ENCODE data around the gene CLBA1. TPM values are rescaled to one million over a fixed set of nuclear protein-coding genes. Genes with fewer than 3 reads are reported as not detected.

CLBA1 gene
- polyA plus RNA-seq (2012; rRNA removed), result 18.5 and 21.4 TPM in 2 replicates
- polyA plus RNA-seq (2012; cell fraction: cytosol; rRNA removed), result 15.0 and 15.3 TPM in 2 replicates
- polyA plus RNA-seq (2012; cell fraction: nucleus; rRNA removed), result 72.4 and 86.2 TPM in 2 replicates

DNA sequence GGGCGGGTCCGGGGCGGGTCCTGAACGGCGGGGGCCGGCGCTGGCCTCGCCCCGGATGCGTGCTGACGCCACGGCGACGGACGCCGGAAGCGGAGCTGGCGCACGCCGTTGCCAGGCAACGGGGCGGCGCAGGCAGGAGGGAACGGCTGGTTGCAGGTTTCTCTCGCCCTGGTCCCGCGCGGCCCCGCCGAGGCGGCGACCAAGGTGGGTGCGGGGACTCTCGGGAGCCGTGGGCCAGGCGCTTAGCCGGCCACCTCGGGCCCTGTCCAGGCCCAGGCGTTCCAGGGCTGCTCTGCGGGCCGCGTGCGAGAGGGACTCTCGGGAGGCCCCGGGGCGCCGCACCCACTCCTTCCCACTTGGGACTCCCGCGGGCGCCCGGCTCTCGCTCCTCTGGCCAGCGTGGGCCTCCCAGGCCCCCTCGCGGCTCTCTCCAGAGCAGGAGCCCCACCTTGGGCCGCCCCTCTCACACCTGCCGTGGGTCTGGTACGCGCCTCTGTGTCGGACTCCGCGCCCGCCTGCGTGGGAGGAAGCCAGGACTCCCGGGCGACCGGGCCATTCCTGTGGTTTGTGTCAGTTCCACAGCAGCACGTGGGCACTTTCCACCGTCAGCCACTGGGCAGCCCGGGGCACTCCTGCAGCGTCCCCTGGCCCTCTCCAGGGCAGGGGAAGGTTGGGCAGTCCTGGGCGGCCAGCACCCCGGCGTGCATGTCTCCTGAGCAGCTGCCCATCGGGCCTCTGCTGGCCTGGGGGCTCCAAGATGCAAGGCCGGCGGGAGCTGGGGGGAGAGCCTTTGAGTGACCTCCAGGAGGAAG lies at the start of gene CLBA1:
Gene CLBA1, plus strand, starts transcription at position 114 of the 812 bp plus-strand sequence. Its CDS starts 644 bp downstream, at position 758.
- WGBS (ENCODE audit: low lambda C conversion rate), result 0% methylated on average over 5 of the region's 77 CpGs
- Histone ChIP-seq H3K9ac (peak within 1 kb of the TSS; percentile 85), H3K27ac (ENCODE audit: low read depth in 2 of 2, low read length in 1 of 2) (peak within 1 kb of the TSS; percentile 51 to 62; a peak in 3 of 4 replicates), H3K27me3 (ENCODE audit: insufficient read depth) (no peaks in the 10 kb centered on the region), H3K36me3 (replicated peaks in 1 of 2; ENCODE audit: control insufficient read depth in 1 of 2, insufficient read depth in 2 of 2, low read length in 1 of 2) (peaks cover 0 to 8% of the 10 kb centered on the region in 2 experiments), H3K4me3 (ENCODE audit: low read depth in 2 of 2, low read length in 1 of 2) (peak within 1 kb of the TSS; percentile 66 to 87), H3K9me2 (no peaks in the 10 kb centered on the region), H3K9me3 (no peaks in the 10 kb centered on the region), H3K4me1 (ENCODE audit: control insufficient read depth in 1 of 2, insufficient read depth in 2 of 2, low read depth in 1 of 2, low read length in 1 of 2) (peaks cover 0 to 49% of the 10 kb centered on the region in 2 experiments; a peak in 1 of 4 replicates), H3K79me2 (ENCODE audit: insufficient read depth) (0 out of 2 replicates have a peak, but pooled peaks cover 10% of the 10 kb centered on the region), H2AFZ (ENCODE audit: low read depth) (no peak within 1 kb of the TSS), H3F3A (replicated peaks; ENCODE audit: insufficient read depth) (peaks cover 4% of the 10 kb centered on the region), H3K4me2 (peak within 1 kb of the TSS; percentile 100), H4K20me1 (ENCODE audit: insufficient read depth) (no peaks in the 10 kb centered on the region)
- ChIA-PET POLR2A (interaction anchor here (0.6 to 1.8 kb wide), 7 partner anchors 8 to 448 kb away, joined by 3 to 6 read pairs (median 4); no protein-coding TSS in a partner anchor), CTCF (interaction anchor here (0.7 to 5.8 kb wide), 5 partner anchors 10 to 504 kb away, joined by 3 to 37 read pairs (median 3); no protein-coding TSS in a partner anchor)
- DNase-seq, result peak; percentile 99
- TF ChIP-seq SIN3A (IDR thresholded peaks at IDR 0.05; ENCODE audit: borderline replicate concordance, low read depth, low read length) (no peak), TCF12 (IDR thresholded peaks at IDR 0.05) (no peak), RAD21 (IDR thresholded peaks at IDR 0.05; ENCODE audit: low read length) (no peak), TEAD4 (IDR thresholded peaks at IDR 0.05; ENCODE audit: borderline replicate concordance, insufficient read depth) (no peak), POLR2AphosphoS5 (IDR thresholded peaks at IDR 0.05; ENCODE audit: low read depth, low read length) (peak; percentile 11; the same call in 1 of the 2 replicates), FOSL2 (IDR thresholded peaks at IDR 0.05; ENCODE audit: borderline replicate concordance, low read depth) (no peak), MEF2A (IDR thresholded peaks at IDR 0.05; ENCODE audit: borderline replicate concordance, low read depth) (no peak), FOXM1 (IDR thresholded peaks at IDR 0.05; ENCODE audit: low read depth) (no peak), JUND (IDR thresholded peaks at IDR 0.05) (no peak), NFIC (IDR thresholded peaks at IDR 0.05; ENCODE audit: borderline replicate concordance) (no peak), RXRA (IDR thresholded peaks at IDR 0.05; ENCODE audit: borderline replicate concordance, low read depth) (no peak), TAF1 (IDR thresholded peaks at IDR 0.05; ENCODE audit: borderline replicate concordance, low read depth, low read length) (no peak), EP300 (IDR thresholded peaks at IDR 0.05; ENCODE audit: borderline replicate concordance in 1 of 2, low read depth in 1 of 2, low read length in 1 of 2) (no peak), EZH2phosphoT487 (IDR thresholded peaks at IDR 0.05; ENCODE audit: borderline replicate concordance, low read depth) (no peak), NRF1 (IDR thresholded peaks at IDR 0.05; ENCODE audit: low read depth, low read length) (0 out of 2 replicates have a peak, but pooled peaks have one; percentile 30)
- TF ChIP-seq, protein P1, sequence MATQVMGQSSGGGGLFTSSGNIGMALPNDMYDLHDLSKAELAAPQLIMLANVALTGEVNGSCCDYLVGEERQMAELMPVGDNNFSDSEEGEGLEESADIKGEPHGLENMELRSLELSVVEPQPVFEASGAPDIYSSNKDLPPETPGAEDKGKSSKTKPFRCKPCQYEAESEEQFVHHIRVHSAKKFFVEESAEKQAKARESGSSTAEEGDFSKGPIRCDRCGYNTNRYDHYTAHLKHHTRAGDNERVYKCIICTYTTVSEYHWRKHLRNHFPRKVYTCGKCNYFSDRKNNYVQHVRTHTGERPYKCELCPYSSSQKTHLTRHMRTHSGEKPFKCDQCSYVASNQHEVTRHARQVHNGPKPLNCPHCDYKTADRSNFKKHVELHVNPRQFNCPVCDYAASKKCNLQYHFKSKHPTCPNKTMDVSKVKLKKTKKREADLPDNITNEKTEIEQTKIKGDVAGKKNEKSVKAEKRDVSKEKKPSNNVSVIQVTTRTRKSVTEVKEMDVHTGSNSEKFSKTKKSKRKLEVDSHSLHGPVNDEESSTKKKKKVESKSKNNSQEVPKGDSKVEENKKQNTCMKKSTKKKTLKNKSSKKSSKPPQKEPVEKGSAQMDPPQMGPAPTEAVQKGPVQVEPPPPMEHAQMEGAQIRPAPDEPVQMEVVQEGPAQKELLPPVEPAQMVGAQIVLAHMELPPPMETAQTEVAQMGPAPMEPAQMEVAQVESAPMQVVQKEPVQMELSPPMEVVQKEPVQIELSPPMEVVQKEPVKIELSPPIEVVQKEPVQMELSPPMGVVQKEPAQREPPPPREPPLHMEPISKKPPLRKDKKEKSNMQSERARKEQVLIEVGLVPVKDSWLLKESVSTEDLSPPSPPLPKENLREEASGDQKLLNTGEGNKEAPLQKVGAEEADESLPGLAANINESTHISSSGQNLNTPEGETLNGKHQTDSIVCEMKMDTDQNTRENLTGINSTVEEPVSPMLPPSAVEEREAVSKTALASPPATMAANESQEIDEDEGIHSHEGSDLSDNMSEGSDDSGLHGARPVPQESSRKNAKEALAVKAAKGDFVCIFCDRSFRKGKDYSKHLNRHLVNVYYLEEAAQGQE (IDR thresholded peaks at IDR 0.05; ENCODE audit: low read depth, low read length), result no peak
- TF ChIP-seq, protein P2, sequence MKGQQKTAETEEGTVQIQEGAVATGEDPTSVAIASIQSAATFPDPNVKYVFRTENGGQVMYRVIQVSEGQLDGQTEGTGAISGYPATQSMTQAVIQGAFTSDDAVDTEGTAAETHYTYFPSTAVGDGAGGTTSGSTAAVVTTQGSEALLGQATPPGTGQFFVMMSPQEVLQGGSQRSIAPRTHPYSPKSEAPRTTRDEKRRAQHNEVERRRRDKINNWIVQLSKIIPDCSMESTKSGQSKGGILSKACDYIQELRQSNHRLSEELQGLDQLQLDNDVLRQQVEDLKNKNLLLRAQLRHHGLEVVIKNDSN (IDR thresholded peaks at IDR 0.05; ENCODE audit: borderline replicate concordance, low read depth), result no peak
- TF ChIP-seq, protein P3, sequence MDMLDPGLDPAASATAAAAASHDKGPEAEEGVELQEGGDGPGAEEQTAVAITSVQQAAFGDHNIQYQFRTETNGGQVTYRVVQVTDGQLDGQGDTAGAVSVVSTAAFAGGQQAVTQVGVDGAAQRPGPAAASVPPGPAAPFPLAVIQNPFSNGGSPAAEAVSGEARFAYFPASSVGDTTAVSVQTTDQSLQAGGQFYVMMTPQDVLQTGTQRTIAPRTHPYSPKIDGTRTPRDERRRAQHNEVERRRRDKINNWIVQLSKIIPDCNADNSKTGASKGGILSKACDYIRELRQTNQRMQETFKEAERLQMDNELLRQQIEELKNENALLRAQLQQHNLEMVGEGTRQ (IDR thresholded peaks at IDR 0.05; ENCODE audit: borderline replicate concordance, low read depth, low read length), result no peak
- TF ChIP-seq, protein P4, sequence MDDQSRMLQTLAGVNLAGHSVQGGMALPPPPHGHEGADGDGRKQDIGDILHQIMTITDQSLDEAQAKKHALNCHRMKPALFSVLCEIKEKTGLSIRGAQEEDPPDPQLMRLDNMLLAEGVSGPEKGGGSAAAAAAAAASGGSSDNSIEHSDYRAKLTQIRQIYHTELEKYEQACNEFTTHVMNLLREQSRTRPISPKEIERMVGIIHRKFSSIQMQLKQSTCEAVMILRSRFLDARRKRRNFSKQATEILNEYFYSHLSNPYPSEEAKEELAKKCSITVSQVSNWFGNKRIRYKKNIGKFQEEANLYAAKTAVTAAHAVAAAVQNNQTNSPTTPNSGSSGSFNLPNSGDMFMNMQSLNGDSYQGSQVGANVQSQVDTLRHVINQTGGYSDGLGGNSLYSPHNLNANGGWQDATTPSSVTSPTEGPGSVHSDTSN (IDR thresholded peaks at IDR 0.05), result no peak
- TF ChIP-seq, protein P5, sequence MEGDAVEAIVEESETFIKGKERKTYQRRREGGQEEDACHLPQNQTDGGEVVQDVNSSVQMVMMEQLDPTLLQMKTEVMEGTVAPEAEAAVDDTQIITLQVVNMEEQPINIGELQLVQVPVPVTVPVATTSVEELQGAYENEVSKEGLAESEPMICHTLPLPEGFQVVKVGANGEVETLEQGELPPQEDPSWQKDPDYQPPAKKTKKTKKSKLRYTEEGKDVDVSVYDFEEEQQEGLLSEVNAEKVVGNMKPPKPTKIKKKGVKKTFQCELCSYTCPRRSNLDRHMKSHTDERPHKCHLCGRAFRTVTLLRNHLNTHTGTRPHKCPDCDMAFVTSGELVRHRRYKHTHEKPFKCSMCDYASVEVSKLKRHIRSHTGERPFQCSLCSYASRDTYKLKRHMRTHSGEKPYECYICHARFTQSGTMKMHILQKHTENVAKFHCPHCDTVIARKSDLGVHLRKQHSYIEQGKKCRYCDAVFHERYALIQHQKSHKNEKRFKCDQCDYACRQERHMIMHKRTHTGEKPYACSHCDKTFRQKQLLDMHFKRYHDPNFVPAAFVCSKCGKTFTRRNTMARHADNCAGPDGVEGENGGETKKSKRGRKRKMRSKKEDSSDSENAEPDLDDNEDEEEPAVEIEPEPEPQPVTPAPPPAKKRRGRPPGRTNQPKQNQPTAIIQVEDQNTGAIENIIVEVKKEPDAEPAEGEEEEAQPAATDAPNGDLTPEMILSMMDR (IDR thresholded peaks at IDR 0.05), result no peak
- TF ChIP-seq, protein P6, sequence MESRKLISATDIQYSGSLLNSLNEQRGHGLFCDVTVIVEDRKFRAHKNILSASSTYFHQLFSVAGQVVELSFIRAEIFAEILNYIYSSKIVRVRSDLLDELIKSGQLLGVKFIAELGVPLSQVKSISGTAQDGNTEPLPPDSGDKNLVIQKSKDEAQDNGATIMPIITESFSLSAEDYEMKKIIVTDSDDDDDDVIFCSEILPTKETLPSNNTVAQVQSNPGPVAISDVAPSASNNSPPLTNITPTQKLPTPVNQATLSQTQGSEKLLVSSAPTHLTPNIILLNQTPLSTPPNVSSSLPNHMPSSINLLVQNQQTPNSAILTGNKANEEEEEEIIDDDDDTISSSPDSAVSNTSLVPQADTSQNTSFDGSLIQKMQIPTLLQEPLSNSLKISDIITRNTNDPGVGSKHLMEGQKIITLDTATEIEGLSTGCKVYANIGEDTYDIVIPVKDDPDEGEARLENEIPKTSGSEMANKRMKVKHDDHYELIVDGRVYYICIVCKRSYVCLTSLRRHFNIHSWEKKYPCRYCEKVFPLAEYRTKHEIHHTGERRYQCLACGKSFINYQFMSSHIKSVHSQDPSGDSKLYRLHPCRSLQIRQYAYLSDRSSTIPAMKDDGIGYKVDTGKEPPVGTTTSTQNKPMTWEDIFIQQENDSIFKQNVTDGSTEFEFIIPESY (IDR thresholded peaks at IDR 0.05; ENCODE audit: borderline replicate concordance, low read depth), result no peak
